ENCODE data around the gene FBLN2.

The FBLN2 gene

DNA sequence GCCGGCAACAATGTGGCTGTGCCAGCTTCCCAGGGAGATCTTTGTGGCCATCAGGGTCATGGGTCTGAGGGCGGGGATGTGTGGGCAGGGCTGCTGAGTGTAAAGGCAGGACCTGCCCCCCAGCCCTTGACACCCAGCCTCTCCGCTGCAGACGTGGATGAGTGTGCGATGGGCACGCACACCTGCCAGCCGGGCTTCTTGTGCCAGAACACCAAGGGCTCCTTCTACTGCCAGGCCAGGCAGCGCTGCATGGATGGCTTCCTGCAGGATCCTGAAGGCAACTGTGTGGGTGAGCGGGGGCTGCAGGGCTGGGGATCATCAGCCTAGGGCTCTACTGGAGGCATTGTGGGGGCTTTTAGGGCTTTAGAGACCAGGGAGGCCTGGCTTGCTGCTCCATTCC, 78.8 kb downstream of the FBLN2 start:
- no peak for DNase-seq

DNA sequence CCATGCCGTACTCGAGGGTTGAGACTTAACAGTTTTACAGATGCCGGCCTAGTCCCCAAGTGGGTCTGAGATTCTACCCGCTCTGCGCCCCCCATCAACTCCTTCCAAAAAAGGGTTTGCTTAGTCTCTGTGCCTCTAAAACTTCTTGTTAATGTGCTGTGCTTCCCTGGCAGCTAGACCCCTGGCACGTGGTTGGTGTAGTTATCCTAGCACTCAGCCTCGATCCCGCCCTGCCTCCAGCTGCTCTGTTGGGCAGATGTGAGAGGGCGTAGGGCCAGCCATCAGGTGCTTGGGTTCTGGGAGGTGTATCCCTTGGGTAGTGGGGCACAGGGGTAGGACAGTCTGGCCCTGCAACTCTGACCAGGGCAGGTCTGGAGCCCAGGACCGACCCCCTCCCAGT, 79.5 kb downstream of the FBLN2 start:
- DNase-seq, result no peak

DNA sequence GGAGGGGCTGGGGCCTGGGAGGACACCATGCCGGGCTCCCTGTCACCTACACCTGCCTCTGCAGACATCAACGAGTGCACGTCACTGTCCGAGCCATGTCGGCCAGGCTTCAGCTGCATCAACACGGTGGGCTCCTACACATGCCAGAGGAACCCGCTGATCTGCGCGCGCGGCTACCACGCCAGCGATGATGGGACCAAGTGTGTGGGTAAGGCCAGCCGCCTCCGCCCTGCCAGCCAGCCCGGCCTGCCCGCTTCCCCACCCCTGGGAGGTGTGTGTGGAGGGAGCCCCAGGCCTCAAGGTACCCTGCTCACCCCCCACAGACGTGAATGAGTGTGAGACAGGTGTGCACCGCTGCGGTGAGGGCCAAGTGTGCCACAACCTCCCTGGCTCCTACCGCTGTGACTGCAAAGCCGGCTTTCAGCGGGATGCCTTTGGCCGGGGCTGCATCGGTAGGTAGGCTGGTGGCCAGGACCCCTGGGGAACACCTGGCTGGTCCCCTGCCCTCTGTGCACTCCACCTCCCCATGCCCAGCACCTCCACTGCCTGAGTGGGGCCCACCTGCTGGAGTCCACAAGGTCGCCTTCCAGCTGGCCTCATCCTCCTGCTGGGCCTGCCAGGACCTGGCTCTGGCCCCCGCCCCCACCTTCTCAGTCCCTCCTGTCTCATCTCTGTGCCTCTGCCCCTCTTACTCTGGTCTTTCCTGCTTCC, 80.1 kb downstream of the FBLN2 start:
- no peak for DNase-seq

DNA sequence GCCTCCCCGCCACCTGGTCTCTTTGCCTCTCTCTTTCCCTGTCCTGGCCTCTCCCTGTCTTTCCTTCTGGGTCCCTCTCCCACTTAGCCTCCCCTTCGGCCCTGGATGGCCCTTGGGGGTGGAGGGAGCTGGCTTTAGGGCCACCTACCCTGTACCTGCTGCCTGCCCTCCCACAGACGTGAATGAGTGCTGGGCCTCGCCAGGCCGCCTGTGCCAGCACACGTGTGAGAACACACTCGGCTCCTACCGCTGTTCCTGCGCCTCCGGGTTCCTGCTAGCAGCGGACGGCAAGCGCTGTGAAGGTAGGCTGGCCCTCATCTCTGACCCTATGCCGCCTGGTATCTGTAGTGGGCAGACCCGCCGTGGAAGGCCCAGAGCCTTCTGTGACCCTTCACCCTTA, 80.7 kb downstream of the FBLN2 start:
- no peak for DNase-seq

DNA sequence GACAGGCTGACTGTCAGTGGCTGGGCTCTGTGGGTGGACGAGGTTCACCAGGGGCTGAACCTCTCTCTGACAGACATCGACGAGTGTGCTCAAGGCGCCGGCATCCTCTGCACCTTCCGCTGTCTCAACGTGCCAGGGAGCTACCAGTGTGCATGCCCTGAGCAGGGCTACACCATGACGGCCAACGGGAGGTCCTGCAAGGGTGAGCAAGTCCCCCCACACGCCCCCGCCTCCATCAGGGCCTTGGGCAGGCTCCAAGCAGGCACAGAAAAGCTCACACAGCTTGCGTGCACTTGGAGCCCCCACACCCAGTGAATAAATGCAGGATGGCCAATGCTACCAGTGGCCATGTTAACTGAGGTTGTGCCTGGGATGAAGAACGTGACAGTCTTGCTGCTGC, 82.3 kb downstream of the FBLN2 start:
- no peak for DNase-seq

DNA sequence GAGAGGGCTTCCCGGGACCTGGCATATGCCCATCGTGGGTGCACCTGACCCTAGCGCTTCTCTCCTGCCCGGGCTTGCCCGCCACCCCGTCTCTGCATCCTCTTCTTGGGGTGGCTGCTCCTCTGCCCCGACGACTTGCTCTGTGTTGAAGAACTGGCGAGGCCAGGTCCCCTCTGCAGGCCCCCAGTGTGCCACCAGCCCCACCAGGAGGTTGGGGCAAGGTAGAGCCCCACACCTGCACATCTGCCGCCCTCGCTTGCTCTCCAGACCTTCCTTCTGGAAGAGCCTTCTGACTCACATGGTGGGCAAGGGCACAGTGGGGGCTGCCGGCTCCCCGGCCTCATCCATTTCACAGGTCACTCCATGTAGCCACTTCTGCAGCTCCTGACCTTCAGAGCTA, 84.3 kb downstream of the FBLN2 start:
- no peak for DNase-seq

DNA sequence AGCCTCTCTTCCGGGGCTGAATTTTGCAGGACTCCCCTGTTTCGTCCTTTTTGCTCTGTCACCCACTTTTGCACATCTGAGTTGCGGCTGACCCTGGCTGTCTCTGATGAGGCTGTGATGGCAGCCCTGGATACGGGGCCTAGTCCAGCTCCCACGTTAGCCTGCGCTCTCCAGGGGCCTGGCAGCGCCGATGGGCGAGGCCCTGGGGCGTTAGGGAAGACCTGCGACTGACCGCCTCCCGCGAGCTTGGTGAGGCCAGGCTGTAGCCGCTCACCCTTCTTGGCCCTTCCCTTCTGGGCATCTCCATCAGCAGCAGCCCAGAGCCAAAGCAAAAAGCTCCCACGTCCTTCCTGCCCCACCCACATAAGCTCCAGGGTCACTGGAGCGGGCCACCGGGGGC, 85.2 kb downstream of the FBLN2 start:
- no peak for DNase-seq

DNA sequence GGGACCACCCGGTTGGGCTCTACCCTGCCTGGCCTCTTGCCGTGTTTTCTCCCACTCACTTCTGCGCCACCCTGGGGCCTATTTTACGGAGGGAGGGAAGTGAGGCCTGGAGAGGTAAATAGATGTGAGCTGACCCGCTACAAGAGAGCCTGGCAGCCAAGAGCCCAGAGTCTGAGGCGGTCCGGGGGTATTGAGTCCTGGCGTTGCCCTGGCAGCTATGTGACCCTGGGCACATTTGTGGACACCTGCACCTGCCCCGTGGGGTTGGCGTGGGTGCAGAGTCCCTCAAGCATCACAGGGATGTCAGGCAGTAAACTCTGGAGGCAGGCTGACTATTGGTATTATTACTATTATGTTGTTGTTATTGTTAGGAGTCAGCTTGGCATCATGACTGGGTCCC, 85.7 kb downstream of the FBLN2 start:
- no peak for DNase-seq

DNA sequence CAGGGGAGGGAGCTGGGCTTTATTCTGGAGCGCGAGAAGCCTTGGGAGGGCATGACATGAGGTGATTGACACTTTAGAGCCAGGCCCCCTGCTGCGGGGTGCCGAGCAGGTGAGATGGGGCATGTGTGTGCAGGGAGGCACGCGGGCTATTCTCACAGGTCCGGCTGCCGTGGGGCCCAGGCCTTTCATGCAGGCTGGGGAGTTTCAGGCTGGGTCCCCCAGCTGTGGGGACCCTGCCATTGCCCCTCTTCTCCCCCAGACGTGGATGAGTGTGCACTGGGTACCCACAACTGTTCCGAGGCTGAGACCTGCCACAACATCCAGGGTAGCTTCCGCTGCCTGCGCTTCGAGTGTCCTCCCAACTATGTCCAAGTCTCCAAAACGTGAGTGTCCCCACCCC, 87.3 kb downstream of the FBLN2 start:
- no peak for DNase-seq

DNA sequence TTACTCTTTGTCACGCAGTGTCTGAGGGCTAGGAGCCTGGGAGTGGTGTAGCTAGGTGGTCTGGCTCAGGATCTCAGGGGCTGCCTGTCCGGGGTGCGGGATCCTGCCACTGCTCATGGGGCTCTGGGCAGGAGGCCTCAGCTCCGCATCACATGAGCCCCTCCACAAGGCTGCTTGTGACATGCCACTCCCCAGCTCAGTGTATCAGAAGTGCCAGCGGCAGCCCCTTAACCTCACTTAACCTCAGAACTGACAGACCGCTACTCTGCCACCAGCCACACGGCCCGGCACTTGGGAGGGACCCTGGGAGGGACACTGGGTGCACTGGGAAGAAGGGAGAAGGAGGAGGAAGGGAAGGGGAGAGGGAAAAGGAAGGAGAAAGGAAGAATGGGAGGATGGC, 87.9 kb downstream of the FBLN2 start:
- no peak for DNase-seq

DNA sequence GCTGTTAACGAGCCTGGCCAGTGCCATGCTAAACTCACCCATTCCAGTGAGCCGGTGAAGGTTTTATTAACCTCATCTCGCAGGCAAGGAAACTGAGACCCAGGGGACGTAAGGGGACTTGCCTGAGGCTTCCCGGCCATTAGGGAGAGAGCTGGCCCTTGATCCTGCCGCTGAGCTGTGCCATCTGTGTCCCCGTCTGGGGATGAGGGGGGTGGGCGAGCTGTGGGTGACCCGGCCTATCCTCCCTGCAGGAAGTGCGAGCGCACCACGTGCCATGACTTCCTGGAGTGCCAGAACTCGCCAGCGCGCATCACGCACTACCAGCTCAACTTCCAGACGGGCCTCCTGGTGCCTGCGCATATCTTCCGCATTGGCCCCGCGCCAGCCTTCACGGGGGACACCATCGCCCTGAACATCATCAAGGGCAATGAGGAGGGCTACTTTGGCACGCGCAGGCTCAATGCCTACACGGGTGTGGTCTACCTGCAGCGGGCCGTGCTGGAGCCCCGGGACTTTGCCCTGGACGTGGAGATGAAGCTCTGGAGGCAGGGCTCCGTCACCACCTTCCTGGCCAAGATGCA, 88.5 kb downstream of the FBLN2 start:
- no peak for DNase-seq

DNA sequence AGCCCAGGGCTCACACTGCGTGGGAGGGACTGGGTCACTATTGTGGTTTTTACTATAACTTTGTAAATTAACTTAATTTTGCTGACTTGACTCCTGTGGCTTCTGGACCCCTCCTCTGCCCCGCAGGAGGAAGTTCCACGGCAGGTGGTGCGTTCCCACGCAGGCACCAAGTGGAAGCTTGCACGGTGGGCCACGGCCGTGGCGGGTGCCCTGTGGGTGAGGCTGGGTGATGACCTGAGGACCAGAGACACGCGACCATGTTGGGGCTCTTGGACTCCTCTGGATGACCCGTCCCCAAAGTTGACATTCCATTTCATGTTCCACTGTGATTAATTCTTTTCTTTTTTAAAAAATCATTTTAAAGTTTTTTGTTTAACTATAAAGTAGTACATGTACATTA, 89.0 kb downstream of the FBLN2 start:
- no peak for DNase-seq

DNA sequence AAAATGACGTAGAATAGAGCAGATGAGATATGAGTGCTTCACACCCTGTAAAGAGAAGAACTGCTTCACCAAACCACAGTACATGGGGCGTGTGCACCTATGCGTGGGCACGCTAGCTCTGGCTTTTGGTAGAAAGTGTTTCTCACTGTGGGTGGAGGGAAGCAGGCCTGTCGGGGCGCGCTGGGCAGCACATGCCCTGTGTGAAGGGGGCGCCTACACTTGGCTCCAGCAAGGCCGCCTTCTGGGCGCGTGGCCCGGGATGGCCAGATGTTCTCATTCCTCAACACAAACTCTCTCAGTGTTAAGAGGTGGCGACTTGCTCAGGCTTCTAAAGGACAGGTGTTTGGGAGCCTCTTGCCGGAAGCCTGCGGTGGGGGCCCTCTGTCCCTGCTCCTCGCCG, 90.0 kb downstream of the FBLN2 start:
- DNase-seq, result no peak

DNA sequence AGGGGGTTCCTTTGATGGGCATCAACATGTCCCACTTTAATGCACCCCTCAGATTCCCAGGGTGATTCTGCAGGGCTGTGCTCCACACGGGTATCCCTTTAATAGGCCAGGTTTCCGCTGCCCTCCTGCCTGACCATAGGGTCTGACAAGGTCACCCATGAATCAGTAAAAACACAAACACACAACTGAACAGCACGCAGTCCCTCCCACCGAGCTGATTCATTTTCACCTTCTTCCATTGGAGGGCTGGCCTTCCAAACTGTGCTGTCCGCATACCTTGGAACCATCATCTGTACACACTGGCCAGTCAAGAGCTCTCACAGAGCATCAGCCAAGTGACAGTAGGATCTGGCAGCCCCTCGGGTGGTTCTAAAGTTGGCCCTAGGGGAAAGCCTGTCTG, 93.7 kb downstream of the FBLN2 start:
- DNase-seq, result no peak

DNA sequence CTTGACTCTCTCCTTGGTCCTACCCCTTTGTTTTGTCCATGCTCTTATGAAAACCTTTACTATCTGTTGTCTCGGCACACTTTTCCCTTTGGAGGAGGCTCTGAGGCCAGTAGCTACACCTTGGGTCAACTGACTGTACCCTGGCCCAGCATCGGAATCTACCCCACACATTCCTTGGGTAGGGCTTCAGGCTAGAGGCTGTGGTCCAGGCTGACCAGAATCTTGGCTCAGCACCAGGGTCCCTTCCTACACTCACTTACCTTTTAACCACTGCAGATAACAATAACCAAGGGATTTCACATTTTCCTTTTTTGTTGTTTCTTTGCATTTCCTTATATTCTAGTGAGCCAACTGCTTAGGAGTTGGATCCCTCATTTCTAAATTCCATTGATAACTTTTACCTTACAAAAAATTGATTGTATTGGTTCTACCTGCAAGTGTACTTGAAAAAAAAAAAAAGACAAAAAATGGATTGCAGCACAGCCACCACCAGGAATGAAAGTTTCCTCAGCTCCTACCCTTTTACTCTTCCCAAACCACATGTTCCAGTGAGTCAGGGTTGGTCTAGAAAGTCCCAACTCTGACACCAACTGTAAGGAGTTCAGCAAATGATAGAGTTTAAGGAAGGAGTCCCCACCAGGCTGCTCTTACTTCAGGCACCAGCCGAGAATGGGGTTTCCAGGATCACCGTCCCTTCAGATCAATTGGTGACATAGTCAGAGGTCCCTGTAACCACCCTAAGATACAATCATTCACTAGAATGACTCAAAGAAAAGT, 95.6 kb downstream of the FBLN2 start:
- no peak for DNase-seq

DNA sequence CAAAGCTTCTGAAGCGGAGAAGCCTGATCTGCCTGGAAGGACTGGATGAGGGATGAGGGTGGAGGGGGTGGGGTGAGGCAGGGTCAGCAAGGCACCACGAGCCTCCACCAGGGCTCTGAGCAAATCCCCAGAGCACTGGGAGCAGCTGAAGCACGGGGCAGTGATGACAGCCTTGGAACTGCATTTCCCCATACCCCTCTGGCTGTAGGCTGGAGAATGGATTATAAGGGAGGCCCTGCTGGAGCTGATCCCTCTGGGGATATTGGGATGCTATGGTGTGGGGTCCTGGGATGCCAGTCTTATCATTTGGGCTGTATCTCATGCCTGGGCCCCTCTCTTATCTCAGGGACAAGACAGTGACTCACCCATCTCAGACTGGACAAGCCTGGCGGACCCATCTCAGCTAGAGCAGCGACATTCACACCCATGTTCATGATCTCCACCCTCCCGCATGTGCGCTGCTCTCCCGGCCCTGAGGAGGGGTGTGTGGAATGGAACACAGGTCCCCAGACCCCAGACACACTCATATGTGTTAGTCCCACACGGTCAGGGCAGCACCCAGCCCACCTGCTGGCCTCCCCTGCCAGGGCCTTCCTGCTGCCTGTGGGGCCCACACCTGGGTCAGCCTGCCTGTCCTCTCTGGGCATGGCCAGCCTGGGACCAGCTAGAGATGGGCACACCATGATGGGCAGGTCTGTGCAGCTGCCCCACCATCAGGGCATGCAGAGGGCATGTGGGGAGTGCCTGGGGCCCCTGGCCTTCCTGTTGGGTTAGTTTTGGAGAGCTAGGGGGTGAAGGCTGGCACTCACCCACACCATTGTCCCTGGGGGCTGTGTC, 97.1 kb downstream of the FBLN2 start:
- no peak for DNase-seq

DNA sequence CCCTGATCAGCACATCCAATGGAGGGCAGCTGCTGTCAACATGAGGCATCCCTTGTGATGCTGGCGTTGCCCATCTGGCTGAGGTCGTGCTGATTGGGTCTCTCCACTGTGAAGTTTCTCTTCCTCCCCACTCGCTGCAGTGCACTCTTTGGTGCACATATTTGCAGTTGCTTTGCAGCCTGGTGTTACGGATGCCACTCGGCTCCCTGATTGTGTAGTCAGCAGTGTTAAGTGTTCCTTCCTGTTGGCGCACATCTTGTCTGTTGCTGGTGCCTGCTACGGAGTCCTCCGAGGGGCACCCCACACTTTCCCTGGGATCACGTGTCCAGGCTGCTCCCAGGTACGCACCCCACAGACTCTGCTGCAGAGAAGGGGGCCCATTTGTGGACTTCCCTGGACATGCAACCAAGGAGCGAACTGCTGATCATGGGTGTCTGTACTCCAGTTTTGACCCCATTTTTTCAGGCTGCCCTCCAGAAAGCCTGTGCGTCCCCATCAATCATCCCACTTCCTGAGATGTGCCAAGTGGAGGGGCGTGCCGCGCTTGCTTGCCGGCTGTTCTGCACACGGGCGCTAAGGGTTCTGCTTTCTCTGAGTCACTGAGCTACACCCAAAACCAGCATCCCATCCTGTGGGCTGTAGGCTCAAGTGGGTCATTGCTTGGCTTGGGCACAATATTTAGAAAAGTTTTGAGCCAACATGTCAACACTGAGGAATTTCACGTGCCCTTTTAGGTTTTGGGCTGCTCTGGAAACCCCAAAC, 98.6 kb downstream of the FBLN2 start:
- DNase-seq, result peak; percentile 88

DNA sequence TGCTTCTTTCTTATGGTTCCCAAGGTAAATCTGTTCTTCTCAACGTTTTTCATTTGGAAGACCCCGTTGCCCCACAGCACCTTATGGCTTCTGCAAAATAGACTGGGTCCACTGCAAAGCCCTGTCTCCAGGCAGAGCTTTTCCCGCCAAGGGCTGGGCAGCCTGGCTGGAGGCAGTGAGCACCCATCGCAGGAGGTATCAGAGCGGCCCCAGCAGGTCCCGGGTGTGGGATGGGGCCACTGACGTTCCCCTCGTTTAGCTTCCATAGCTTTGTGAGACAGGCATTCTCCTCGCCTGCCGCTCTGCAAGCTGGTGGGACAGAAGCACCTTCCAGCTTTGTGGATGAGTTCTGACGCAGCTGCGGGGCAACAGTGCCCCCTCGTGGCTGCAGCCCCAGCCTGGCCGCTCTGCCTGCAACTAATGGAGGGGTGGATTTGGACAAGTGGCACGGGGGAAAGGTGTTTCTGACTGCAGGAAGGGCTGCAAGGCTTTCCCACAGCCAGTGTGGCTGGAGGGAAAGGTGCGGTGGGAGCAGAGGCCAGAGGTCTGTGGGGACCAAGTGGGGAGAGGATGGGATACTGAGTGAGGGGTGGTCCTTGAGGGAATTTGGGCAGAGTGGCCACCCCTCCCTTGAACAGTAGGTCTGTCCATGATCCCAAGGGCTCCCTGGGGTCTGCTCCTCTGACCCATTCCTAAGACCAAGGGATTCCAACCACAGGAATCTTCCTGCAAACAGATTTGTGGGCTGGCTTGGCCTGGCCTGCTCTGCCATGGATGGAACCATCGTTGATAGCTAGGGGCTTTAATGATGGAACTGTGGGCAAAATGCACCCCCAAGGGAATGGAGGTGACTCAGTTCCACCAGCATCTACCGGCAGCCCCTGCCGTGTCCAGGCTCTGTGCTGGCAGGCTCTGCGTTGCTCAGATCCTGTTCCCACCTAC, 99.4 kb downstream of the FBLN2 start:
- peak; percentile 82 for DNase-seq

DNA sequence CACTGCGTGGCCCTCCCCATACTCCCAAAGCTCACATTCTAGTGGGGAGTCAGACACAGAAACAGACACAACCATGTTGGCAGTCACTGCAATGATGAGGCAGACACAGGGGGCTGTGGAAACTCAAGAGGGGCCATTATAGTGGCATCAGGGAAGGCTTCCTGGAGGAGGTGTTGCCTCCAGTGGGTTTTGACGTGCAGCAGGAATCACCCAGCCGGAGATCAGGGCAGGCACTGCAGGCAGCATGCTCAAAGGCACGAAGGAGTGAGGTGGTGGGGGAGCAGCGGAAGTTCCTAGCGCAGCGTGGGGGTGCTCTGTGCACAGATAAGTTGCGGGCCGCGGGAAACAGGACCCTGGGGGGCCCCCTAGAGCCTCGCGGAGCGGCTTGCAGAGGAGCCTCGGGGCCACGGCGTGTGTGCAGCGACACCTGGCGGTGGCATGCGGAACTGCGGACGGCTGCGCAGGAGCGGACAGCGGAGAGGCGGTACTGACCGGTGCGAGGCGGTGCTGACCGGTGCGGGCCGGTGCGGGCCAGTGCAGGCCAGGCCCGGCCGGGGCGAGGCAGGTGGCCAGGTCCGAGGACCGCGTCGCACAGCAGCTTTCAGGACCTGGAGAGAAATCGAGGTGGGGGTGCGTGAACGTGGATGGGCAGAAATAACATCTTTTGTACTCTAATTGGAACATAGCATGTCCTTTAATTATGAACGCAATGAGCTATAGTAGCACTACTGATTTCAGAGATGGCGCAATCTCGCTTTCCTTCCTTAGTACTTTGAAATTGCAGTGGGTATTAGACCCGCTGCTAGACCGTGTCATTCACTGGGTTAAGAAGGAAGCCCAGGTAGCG, 101.5 kb downstream of the FBLN2 start:
- DNase-seq, result peak; percentile 81

DNA sequence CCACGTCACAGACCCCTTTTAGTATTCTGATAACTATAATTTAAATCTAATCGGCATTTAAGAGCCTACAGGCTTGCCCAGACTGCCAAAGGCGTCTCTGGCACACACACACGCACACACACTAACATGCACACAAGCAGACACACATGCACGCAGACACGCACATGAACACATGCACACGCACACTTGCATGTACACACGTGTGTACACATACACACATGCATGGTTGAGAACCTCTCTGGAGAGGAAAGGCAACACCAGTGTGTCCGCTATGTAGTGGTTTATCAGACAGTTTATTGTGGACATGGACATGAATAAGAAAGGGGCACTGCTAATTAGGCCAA, 102.1 kb downstream of the FBLN2 start:
- DNase-seq, result no peak
